HepG2 (cell line): Measurements from ENCODE around the gene ALPK3. TPM values are rescaled to one million over a fixed set of nuclear protein-coding genes. Genes with fewer than 3 reads are reported as not detected.

Experiments
- ATAC-seq: fragments of 200-7000 bp; cut with Tn5 transposase; 3 replicates; pipeline ENCODE4 v1.9.1; 2020; ENCODE audit warnings: mild to moderate bottlenecking, moderate library complexity
- BruUV-seq: library from RNA; stranded (reverse); fragments of 400-500 nt; replicated peaks from 2 replicates; lab custom pipeline; 2021; lab: Mats Ljungman, UMichigan
- CTCF ChIA-PET: fragments of 300-600 bp; formaldehyde crosslinking; extraction: SDS; loops from one replicate; lab custom pipeline; 2021; ENCODE audit warnings: low total read pairs, inconsistent platforms, low intra/inter-chr PET ratio; lab: Yijun Ruan, JAX
- POLR2A ChIA-PET: fragments of 350-600 bp; sonication (Branson Sonifier 250); formaldehyde crosslinking; loops from one replicate; lab custom pipeline; 2020; ENCODE audit warnings: antibody characterized with exemption, inconsistent platforms; lab: Yijun Ruan, JAX
- DNase-seq: peaks from one replicate; pipeline ENCODE4 v3.0.0-alpha.2; 2015; ENCODE audit warnings: low spot score
- FAIRE-seq: peaks from 3 replicates; lab custom pipeline; 2011; peaks lifted over from hg19 to GRCh38; lab: Jason Lieb, UNC
- H2AFZ ChIP-seq: one replicate; pipeline ENCODE4 v1.6.1; 2011; ENCODE audit warnings: low read length, inconsistent platforms
- H3K27ac ChIP-seq: fragments of 300-600 bp; 3 replicates; pipeline ENCODE4 v1.8.0; 2011; ENCODE audit warnings: mixed run types, mild to moderate bottlenecking, mixed read lengths, low read length, inconsistent platforms; ENCODE audit not compliant: insufficient read depth; ENCODE audit errors: extremely low read length
- H3K27me3 ChIP-seq, 2 experiments: fragments of 200-600 bp in 1 of 2; 2 replicates in 1 of 2; 3 replicates in 1 of 2; pipeline versions ENCODE4 v1.6.0 to v1.8.0; 2011; ENCODE audit warnings: low read length in 2 of 2, mild to moderate bottlenecking in 2 of 2, moderate library complexity in 2 of 2, inconsistent platforms in 1 of 2; ENCODE audit not compliant: insufficient read depth in 2 of 2, control insufficient read depth in 1 of 2
- H3K36me3 ChIP-seq, 2 experiments: fragments of 200-600 bp in 1 of 2; replicated peaks in 1 of 2; 2 replicates in 1 of 2; 3 replicates in 1 of 2; pipeline versions ENCODE4 v1.5.1 to v1.8.0; 2011; ENCODE audit warnings: low read length in 2 of 2, inconsistent platforms in 1 of 2; ENCODE audit not compliant: insufficient read depth in 2 of 2, control insufficient read depth in 1 of 2
- H3K4me1 ChIP-seq: 2 replicates; pipeline ENCODE4 v1.5.1; 2012; ENCODE audit warnings: low read length, inconsistent platforms; ENCODE audit not compliant: insufficient read depth
- H3K4me2 ChIP-seq: 2 replicates; pipeline ENCODE4 v1.6.0; 2011; ENCODE audit warnings: low read depth, low read length, inconsistent platforms
- H3K4me3 ChIP-seq, 3 experiments: fragments of 200-600 bp in 1 of 3; sonication (generic), shearing (Covaris generic) in 1 of 3; replicated peaks in 1 of 3; 2 replicates each; pipeline ENCODE4 v1.5.1; 2011 to 2016; ENCODE audit warnings: low read length in 3 of 3, inconsistent platforms in 2 of 3, low read depth in 2 of 3, mild to moderate bottlenecking in 2 of 3, control low read depth in 1 of 3, mixed read lengths in 1 of 3; ENCODE audit not compliant: insufficient read depth in 1 of 3
- H3K79me2 ChIP-seq: one replicate; pipeline ENCODE4 v1.6.1; 2011; ENCODE audit warnings: low read length, inconsistent platforms; ENCODE audit not compliant: insufficient read depth
- H3K9ac ChIP-seq: 2 replicates; pipeline ENCODE4 v1.6.0; 2011; ENCODE audit warnings: mild to moderate bottlenecking, low read depth, low read length, inconsistent platforms; ENCODE audit not compliant: insufficient read depth
- H3K9me3 ChIP-seq: 2 replicates; pipeline ENCODE4 v1.5.1; 2012; ENCODE audit warnings: mild to moderate bottlenecking, low read length
- H4K20me1 ChIP-seq: 2 replicates; pipeline ENCODE4 v1.6.0; 2011; ENCODE audit warnings: inconsistent platforms, mild to moderate bottlenecking, low read length, moderate library complexity; ENCODE audit not compliant: insufficient read depth
- ARID5B ChIP-seq: IDR thresholded peaks from 2 replicates; pipeline ENCODE4 v1.4.0; 2020; ENCODE audit warnings: mild to moderate bottlenecking, missing genetic modification reagents
- CREB1 ChIP-seq, 2 experiments: fragments of 450-650 bp in 1 of 2; IDR thresholded peaks; 2 replicates each; pipeline ENCODE4 v1.6.1; 2016 to 2017; ENCODE audit warnings: control low read depth in 1 of 2, mild to moderate bottlenecking in 1 of 2, missing compliant biosample characterization in 1 of 2, missing genetic modification characterization in 1 of 2
- DPF2 ChIP-seq: sonication (generic); formaldehyde crosslinking; IDR thresholded peaks from 2 replicates; pipeline ENCODE4 v1.4.0; 2020; ENCODE audit warnings: mild to moderate bottlenecking, low read depth, missing genetic modification reagents, borderline replicate concordance
- E2F5 ChIP-seq: sonication (generic); formaldehyde crosslinking; conservative IDR thresholded peaks from 2 replicates; pipeline ENCODE4 v1.4.0; 2020; ENCODE audit warnings: missing genetic modification reagents
- GFI1 ChIP-seq: sonication (generic); formaldehyde crosslinking; IDR thresholded peaks from 2 replicates; pipeline ENCODE4 v1.5.0; 2020; ENCODE audit warnings: missing genetic modification reagents, mild to moderate bottlenecking, borderline replicate concordance
- MZF1 ChIP-seq: sonication (generic); formaldehyde crosslinking; IDR thresholded peaks from 2 replicates; pipeline ENCODE4 v1.8.1; 2023; ENCODE audit warnings: mild to moderate bottlenecking, missing genetic modification reagents, borderline replicate concordance
- ZKSCAN5 ChIP-seq: sonication (generic); formaldehyde crosslinking; IDR thresholded peaks from 2 replicates; pipeline ENCODE4 v1.5.1; 2020; ENCODE audit warnings: mild to moderate bottlenecking, missing genetic modification reagents
- ZNF326 ChIP-seq: sonication (generic); formaldehyde crosslinking; IDR thresholded peaks from 2 replicates; pipeline ENCODE4 v1.4.0; 2020; ENCODE audit warnings: missing genetic modification reagents, borderline replicate concordance
- ZNF501 ChIP-seq: sonication (generic); formaldehyde crosslinking; IDR thresholded peaks from 2 replicates; pipeline ENCODE4 v1.5.1; 2020; ENCODE audit warnings: mild to moderate bottlenecking, moderate library complexity, missing genetic modification reagents
- ZNF510 ChIP-seq: sonication (generic); formaldehyde crosslinking; IDR thresholded peaks from 2 replicates; pipeline ENCODE4 v1.4.0; 2020; ENCODE audit warnings: low read depth, mild to moderate bottlenecking, missing genetic modification reagents
- ZNF577 ChIP-seq: sonication (generic); formaldehyde crosslinking; IDR thresholded peaks from 2 replicates; pipeline ENCODE4 v1.4.0; 2020; ENCODE audit warnings: mild to moderate bottlenecking, low read depth, missing genetic modification reagents, borderline replicate concordance
- ZNF614 ChIP-seq: IDR thresholded peaks from 2 replicates; pipeline ENCODE4 v1.6.1; 2018; ENCODE audit warnings: missing biosample characterization, missing genetic modification reagents, inconsistent platforms, borderline replicate concordance
- ZNF660 ChIP-seq: sonication (generic); formaldehyde crosslinking; IDR thresholded peaks from 2 replicates; pipeline ENCODE4 v1.5.1; 2020; ENCODE audit warnings: mild to moderate bottlenecking, low read depth, missing genetic modification reagents, borderline replicate concordance
- ZNF703 ChIP-seq: sonication (generic); formaldehyde crosslinking; IDR thresholded peaks from 2 replicates; pipeline ENCODE4 v1.5.1; 2020; ENCODE audit warnings: missing genetic modification reagents, mild to moderate bottlenecking, moderate library complexity, borderline replicate concordance
- WGBS: methylation state at CpG from one replicate; pipeline ENCODE4 v1.1.6; 2017; ENCODE audit warnings: low lambda C conversion rate; 5-methylcytosine and 5-hydroxymethylcytosine counted together
- in situ Hi-C: cut with HindIII; loops from 2 replicates; pipeline ENCODE4 v1.10.0; 2017; ENCODE audit warnings: low pct_unique_long_range_greater_than_20kb; ENCODE audit not compliant: extremely low pct_ligation_motif_present
- intact Hi-C: fragments of 100-400 bp; cut with micrococcal nuclease; formaldehyde crosslinking; loops from one replicate; pipeline ENCODE4 v1.10.0; 2022; ENCODE audit not compliant: unreplicated experiment
- polyA plus RNA-seq, 8 experiments: library from polyadenylated mRNA; depleted of rRNA in 3 of 8; stranded (reverse) in 7 of 8; unstranded in 1 of 8; fragments of >200 nt; fragmentation: Illumina TruSeq in 4 of 8; extraction: Trizol in 4 of 8; gene quantifications; 2 replicates each; pipeline versions ENCODE4 v1.2.1 to v1.2.3, GENCODE V29; 2011 to 2016; ENCODE audit warnings: low read depth in 4 of 8, missing spikeins in 1 of 8, mixed read lengths in 1 of 8; ENCODE audit not compliant: insufficient read depth in 1 of 8
- total RNA-seq, 5 experiments: library from RNA; depleted of rRNA; stranded (reverse); fragments of >200 nt; fragmentation: Illumina TruSeq; extraction: Trizol; gene quantifications; 2 replicates each; pipeline ENCODE4 v1.2.3, GENCODE V29; 2016; ENCODE audit warnings: low read depth in 1 of 5

Gene ALPK3
- total and polyA plus RNA-seq, 2 of the 13 experiments (the other 11 are each of a cell fraction or from before 2014, with no cell fraction given): 0.04 to 0.42 TPM

GRCh38 chr15:84773716-84774115 is 43.4 kb upstream of the ALPK3 start (continued):
- no peak for TF ChIP-seq ZNF326 (CRISPR knock-in tag)
- no peak for TF ChIP-seq ZNF510 (CRISPR knock-in tag)
- TF ChIP-seq, all 625 proteins: peak for 0

GRCh38 chr15:84775867-84776449 is 41.2 kb upstream of the ALPK3 start:
- H3K79me2 ChIP-seq: peaks cover 35% of the 10 kb centered on the region
- no TSS peak for BruUV-seq
- H3K27me3 ChIP-seq: no peaks in the 10 kb centered on the region; a peak in 1 of 5 replicates
- no peak overlapping the region for H3K4me2 ChIP-seq
- H3K4me1 ChIP-seq: peaks cover 25% of the 10 kb centered on the region
- intact Hi-C loops: no loop called here
- no peak for FAIRE-seq
- peak; percentile 55 for ATAC-seq
- peaks cover 5 to 22% of the 10 kb centered on the region in 2 experiments; a peak in 2 of 5 replicates for H3K36me3 ChIP-seq
- no peaks in the 10 kb centered on the region; the same call in none of the 2 replicates for H4K20me1 ChIP-seq
- TF ChIP-seq CREB1 (IDR thresholded peaks at IDR 0.05): no peak
- no peak for TF ChIP-seq CREB1 (CRISPR knock-in tag; IDR thresholded peaks at IDR 0.05)
- TF ChIP-seq E2F5 (CRISPR knock-in tag): no peak
- no peak for TF ChIP-seq ZNF703 (CRISPR knock-in tag)
- TF ChIP-seq ZNF614 (CRISPR knock-in tag): no peak
- no peak for TF ChIP-seq ZNF660
- no peak for TF ChIP-seq GFI1 (CRISPR knock-in tag)
- TF ChIP-seq ZNF501 (CRISPR knock-in tag): no peak
- no peak for TF ChIP-seq DPF2 (CRISPR knock-in tag)
- TF ChIP-seq ZKSCAN5 (CRISPR knock-in tag): no peak
- TF ChIP-seq MZF1 (CRISPR knock-in tag): no peak
- no peak for TF ChIP-seq ARID5B (CRISPR knock-in tag)
- TF ChIP-seq ZNF577 (CRISPR knock-in tag): no peak
- ChIA-PET CTCF (no interaction called here), POLR2A (no interaction called here)
- H3K9me3 ChIP-seq: no peaks in the 10 kb centered on the region
- no peak for DNase-seq
- in situ Hi-C loops: no loop called here
- WGBS: 100% methylated on average over 1 of the region's 1 CpG
- no peak overlapping the region for H3K9ac ChIP-seq
- H3K4me3 ChIP-seq: no peak overlapping the region
- no peak overlapping the region for H2AFZ ChIP-seq
- H3K27ac ChIP-seq: peak overlapping the region; percentile 51
